NK-92 treated with Interleukin-12 subunit alpha and Interleukin-12 subunit beta, amount 100 ng/mL, for 24 hours (cell line): ENCODE data around the gene NUDT16L1.

Experiments used
- DNase-seq: peaks from one replicate; lab custom pipeline; 2025; lab: John Stamatoyannopoulos, UW

NUDT16L1 gene

GRCh38 chr16:4693296-4693955, at the start of gene NUDT16L1:
TSS of gene NUDT16L1 (plus strand) at chr16:4693562. CDS start at chr16:4693727, 165 bp downstream.
- DNase-seq: peak; percentile 94

- DNase-seq: no peak
These were observed 46.4 kb upstream of the NUDT16L1 start for GRCh38 chr16:4646773-4647643.

GRCh38 chr16:4647644-4647980, 45.8 kb upstream of the NUDT16L1 start:
- no peak for DNase-seq

GRCh38 chr16:4648917-4649316, 44.4 kb upstream of the NUDT16L1 start:
- DNase-seq: no peak

- no peak for DNase-seq
These were observed 43.5 kb upstream of the NUDT16L1 start for GRCh38 chr16:4649744-4650442.

- peak; percentile 38 for DNase-seq
These were observed 42.8 kb upstream of the NUDT16L1 start for GRCh38 chr16:4650443-4651074.

GRCh38 chr16:4651827-4652226, 41.5 kb upstream of the NUDT16L1 start:
- DNase-seq: no peak

GRCh38 chr16:4652561-4652960, 40.8 kb upstream of the NUDT16L1 start:
- no peak for DNase-seq

- no peak for DNase-seq
These were observed 39.1 kb upstream of the NUDT16L1 start for GRCh38 chr16:4654011-4654963.

- DNase-seq: no peak
These were observed 38.3 kb upstream of the NUDT16L1 start for GRCh38 chr16:4654964-4655590.

- DNase-seq: no peak
These were observed 37.6 kb upstream of the NUDT16L1 start for GRCh38 chr16:4655801-4656200.

- no peak for DNase-seq
These were observed 37.1 kb upstream of the NUDT16L1 start for GRCh38 chr16:4656221-4656620.

GRCh38 chr16:4656695-4657686, 36.4 kb upstream of the NUDT16L1 start:
- DNase-seq: no peak

GRCh38 chr16:4659363-4660353, 33.7 kb upstream of the NUDT16L1 start:
- DNase-seq: no peak

- no peak for DNase-seq
These were observed 32.8 kb upstream of the NUDT16L1 start for GRCh38 chr16:4660454-4661007.

GRCh38 chr16:4661661-4662060, 31.7 kb upstream of the NUDT16L1 start:
- DNase-seq: no peak

- no peak for DNase-seq
These were observed 29.9 kb upstream of the NUDT16L1 start for GRCh38 chr16:4663465-4663776.
